Mesenchymal stem cell (in vitro differentiated cells and primary cell): ENCODE measurements around the gene NPHP1.
"Not testable (repeated sequence)": the region's sequence is repeated elsewhere in the genome, so short reads cannot be mapped to it uniquely, and the experiment has no call there.

Experiments used
- DNase-seq: peaks from one replicate; pipeline ENCODE4 v3.0.0-alpha.2; 2013
- H2AFZ ChIP-seq: one replicate; pipeline ENCODE4 v1.6.1; 2013; ENCODE audit warnings: low read depth, mild to moderate bottlenecking, control low read depth, inconsistent platforms, low read length, moderate library complexity
- H2AK5ac ChIP-seq: 2 replicates; pipeline ENCODE4 v1.6.1; 2013; ENCODE audit warnings: low read length, moderate library complexity, mild to moderate bottlenecking, inconsistent platforms; ENCODE audit not compliant: severe bottlenecking
- H2BK120ac ChIP-seq: one replicate; pipeline ENCODE4 v1.6.1; 2013; ENCODE audit warnings: low read depth, mild to moderate bottlenecking, inconsistent platforms, low read length, moderate library complexity
- H2BK12ac ChIP-seq, 2 experiments: one replicate each; pipeline ENCODE4 v1.6.1; 2013; ENCODE audit warnings: inconsistent platforms in 2 of 2, low read length in 2 of 2, mild to moderate bottlenecking in 2 of 2, moderate library complexity in 2 of 2, control low read depth in 1 of 2
- H2BK15ac ChIP-seq: one replicate; pipeline ENCODE4 v1.6.1; 2013; ENCODE audit warnings: mild to moderate bottlenecking, low read depth, inconsistent platforms; ENCODE audit not compliant: poor library complexity, severe bottlenecking
- H2BK5ac ChIP-seq: 2 replicates; pipeline ENCODE4 v1.6.1; 2013; ENCODE audit warnings: low read depth, mild to moderate bottlenecking, low read length, control low read depth, inconsistent platforms; ENCODE audit not compliant: poor library complexity, severe bottlenecking
- H3K14ac ChIP-seq, 2 experiments: one replicate each; pipeline ENCODE4 v1.6.1; 2013; ENCODE audit warnings: inconsistent platforms in 2 of 2, low read length in 2 of 2, control low read depth in 1 of 2, mild to moderate bottlenecking in 1 of 2, moderate library complexity in 1 of 2
- H3K18ac ChIP-seq, 2 experiments: one replicate each; pipeline ENCODE4 v1.6.1; 2013; ENCODE audit warnings: inconsistent platforms in 2 of 2, low read length in 2 of 2, control low read depth in 1 of 2, low read depth in 1 of 2, mild to moderate bottlenecking in 1 of 2
- H3K23ac ChIP-seq, 2 experiments: one replicate each; pipeline ENCODE4 v1.6.1; 2013; ENCODE audit warnings: inconsistent platforms in 2 of 2, low read length in 2 of 2, mild to moderate bottlenecking in 2 of 2, moderate library complexity in 2 of 2, control low read depth in 1 of 2
- H3K27ac ChIP-seq: 2 replicates; pipeline ENCODE4 v1.5.1; 2013; ENCODE audit warnings: mild to moderate bottlenecking, moderate library complexity, low read length, control low read depth, inconsistent platforms; ENCODE audit not compliant: poor library complexity, severe bottlenecking
- H3K27me3 ChIP-seq, 2 experiments: 2 replicates each; pipeline versions ENCODE4 v1.6.1 to v1.7.0; 2013; ENCODE audit warnings: low read length in 2 of 2, mild to moderate bottlenecking in 2 of 2, moderate library complexity in 2 of 2, control low read depth in 1 of 2, inconsistent platforms in 1 of 2; ENCODE audit not compliant: control insufficient read depth in 1 of 2, insufficient read depth in 1 of 2
- H3K36me3 ChIP-seq, 2 experiments: 2 replicates each; pipeline versions ENCODE4 v1.6.1 to v1.7.0; 2013; ENCODE audit warnings: low read length in 2 of 2, control low read depth in 1 of 2, inconsistent platforms in 1 of 2, low read depth in 1 of 2, mild to moderate bottlenecking in 1 of 2; ENCODE audit not compliant: insufficient read depth in 2 of 2, control insufficient read depth in 1 of 2
- H3K4ac ChIP-seq, 2 experiments: one replicate each; pipeline ENCODE4 v1.6.1; 2013; ENCODE audit warnings: inconsistent platforms in 2 of 2, low read length in 2 of 2, mild to moderate bottlenecking in 2 of 2, moderate library complexity in 2 of 2, control low read depth in 1 of 2, low read depth in 1 of 2
- H3K4me1 ChIP-seq: 2 replicates; pipeline ENCODE4 v1.6.1; 2013; ENCODE audit warnings: low read depth, low read length, control low read depth; ENCODE audit not compliant: control insufficient read depth, insufficient read depth
- H3K4me2 ChIP-seq: 2 replicates; pipeline ENCODE4 v1.6.1; 2013; ENCODE audit warnings: low read length, mild to moderate bottlenecking, inconsistent platforms; ENCODE audit not compliant: poor library complexity, severe bottlenecking
- H3K4me3 ChIP-seq, 2 experiments: 2 replicates each; pipeline versions ENCODE4 v1.5.1 to v1.7.0; 2013; ENCODE audit warnings: low read length in 2 of 2, mild to moderate bottlenecking in 2 of 2, control low read depth in 1 of 2, low read depth in 1 of 2; ENCODE audit not compliant: insufficient read depth in 1 of 2
- H3K79me1 ChIP-seq: replicated peaks from 2 replicates; pipeline ENCODE4 v1.6.1; 2013; ENCODE audit warnings: mild to moderate bottlenecking, control low read depth, low read length, inconsistent platforms; ENCODE audit not compliant: poor library complexity, severe bottlenecking
- H3K9ac ChIP-seq: 2 replicates; pipeline ENCODE4 v1.7.0; 2013; ENCODE audit warnings: mild to moderate bottlenecking, low read length, moderate library complexity
- H3K9me3 ChIP-seq: 2 replicates; pipeline ENCODE4 v1.7.0; 2013; ENCODE audit warnings: mild to moderate bottlenecking, low read length; ENCODE audit not compliant: control insufficient read depth
- H4K8ac ChIP-seq: one replicate; pipeline ENCODE4 v1.6.1; 2013; ENCODE audit warnings: inconsistent platforms, mild to moderate bottlenecking, low read length, moderate library complexity
- H4K91ac ChIP-seq: one replicate; pipeline ENCODE4 v1.6.1; 2013; ENCODE audit warnings: mild to moderate bottlenecking, low read length, inconsistent platforms
- WGBS: methylation state at CpG from one replicate; pipeline ENCODE4 v1.1.7; 2013; ENCODE audit warnings: mixed read lengths; 5-methylcytosine and 5-hydroxymethylcytosine counted together

Gene NPHP1

DNA sequence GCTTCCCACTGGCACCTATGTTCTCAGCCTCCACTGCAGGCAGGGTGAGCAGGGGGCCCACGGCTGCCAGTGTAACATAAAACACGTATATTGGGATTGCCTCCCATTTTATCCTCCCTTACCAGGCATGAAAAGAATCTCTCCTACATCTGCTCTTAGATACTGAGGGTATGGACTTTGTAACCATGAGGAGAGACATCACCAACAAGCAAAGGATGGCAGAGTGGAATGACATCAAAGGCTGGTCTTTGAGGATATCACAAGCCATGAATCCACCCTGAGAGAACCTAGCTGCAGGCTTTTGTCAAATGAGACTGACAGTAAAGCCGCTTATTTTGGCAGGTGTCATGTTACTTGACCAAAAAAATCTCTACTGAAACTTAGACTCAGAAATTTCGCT, 7.4 kb downstream of the NPHP1 start:
- no peak overlapping the region for H2BK12ac ChIP-seq
- no peak for DNase-seq
- no peak overlapping the region for H4K91ac ChIP-seq
- no peaks in the 10 kb centered on the region for H3K36me3 ChIP-seq
- H3K27me3 ChIP-seq, result no peaks in the 10 kb centered on the region
- no peak overlapping the region for H3K18ac ChIP-seq
- no peak overlapping the region for H2AK5ac ChIP-seq
- no peak overlapping the region for H3K14ac ChIP-seq
- H3K27ac ChIP-seq, result no peak overlapping the region
- H3K9me3 ChIP-seq, result no peaks in the 10 kb centered on the region
- H2BK5ac ChIP-seq, result no peak overlapping the region
- no peaks in the 10 kb centered on the region for H3K79me1 ChIP-seq
- H3K4me2 ChIP-seq, result no peak overlapping the region
- H2BK15ac ChIP-seq, result no peak overlapping the region
- no peak overlapping the region for H3K9ac ChIP-seq
- no peak overlapping the region for H2AFZ ChIP-seq
- no peak overlapping the region for H2BK120ac ChIP-seq
- H3K4ac ChIP-seq, result no peak overlapping the region
- no peak overlapping the region for H4K8ac ChIP-seq
- H3K4me3 ChIP-seq, result no peak overlapping the region
- WGBS, result 88% methylated on average over 2 of the region's 4 CpGs
- no peaks in the 10 kb centered on the region for H3K4me1 ChIP-seq
- H3K23ac ChIP-seq, result no peak overlapping the region

- H2BK12ac ChIP-seq, H3K27ac ChIP-seq, DNase-seq, H2BK120ac ChIP-seq, H3K9ac ChIP-seq, H4K91ac ChIP-seq, H3K4me2 ChIP-seq, H3K27me3 ChIP-seq, H2BK5ac ChIP-seq, H3K4ac ChIP-seq, H3K4me1 ChIP-seq, H4K8ac ChIP-seq, H3K14ac ChIP-seq, H2BK15ac ChIP-seq, H2AFZ ChIP-seq, H3K4me3 ChIP-seq, H2AK5ac ChIP-seq, H3K23ac ChIP-seq, H3K9me3 ChIP-seq, H3K79me1 ChIP-seq, H3K18ac ChIP-seq: not testable (repeated sequence)
- H3K36me3 ChIP-seq, result peaks cover 3 to 15% of the 10 kb centered on the region in 2 experiments
- WGBS, result 95% methylated on average over 19 of the region's 23 CpGs
These were observed 14.6 kb downstream of the NPHP1 start for GRCh38 chr2:110190169-110190568.

- Histone ChIP-seq H3K14ac (no peak overlapping the region), H3K18ac (no peak overlapping the region), H3K4ac (no peak overlapping the region), H2BK5ac (no peak overlapping the region), H3K9me3 (peaks cover 24% of the 10 kb centered on the region), H3K36me3 (peaks cover 0 to 7% of the 10 kb centered on the region in 2 experiments), H3K4me2 (no peak overlapping the region), H4K8ac (no peak overlapping the region), H4K91ac (no peak overlapping the region), H2BK120ac (no peak overlapping the region), H3K27ac (no peak overlapping the region), H2AK5ac (no peak overlapping the region), H2AFZ (no peak overlapping the region), H3K4me1 (no peaks in the 10 kb centered on the region), H3K9ac (no peak overlapping the region), H3K79me1 (no peaks in the 10 kb centered on the region), H3K23ac (no peak overlapping the region), H3K27me3 (no peaks in the 10 kb centered on the region), H2BK12ac (no peak overlapping the region), H2BK15ac (no peak overlapping the region), H3K4me3 (no peak overlapping the region)
- 97% methylated on average over 2 of the region's 2 CpGs for WGBS
- no peak for DNase-seq
These were observed 22.4 kb downstream of the NPHP1 start for GRCh38 chr2:110182449-110182848.

- H2BK15ac ChIP-seq, result no peak overlapping the region
- H3K9me3 ChIP-seq, result peaks cover 15% of the 10 kb centered on the region
- no peak overlapping the region for H3K9ac ChIP-seq
- H3K18ac ChIP-seq, result no peak overlapping the region
- H3K27me3 ChIP-seq, result no peaks in the 10 kb centered on the region
- H3K23ac ChIP-seq, result no peak overlapping the region
- DNase-seq, result no peak
- H2AK5ac ChIP-seq, result no peak overlapping the region
- H2BK5ac ChIP-seq, result no peak overlapping the region
- H3K4ac ChIP-seq, result no peak overlapping the region
- no peak overlapping the region for H3K14ac ChIP-seq
- no peaks in the 10 kb centered on the region for H3K79me1 ChIP-seq
- no peak overlapping the region for H2BK12ac ChIP-seq
- no peak overlapping the region for H3K27ac ChIP-seq
- H2AFZ ChIP-seq, result no peak overlapping the region
- no peak overlapping the region for H4K91ac ChIP-seq
- no peak overlapping the region for H3K4me2 ChIP-seq
- no peak overlapping the region for H3K4me3 ChIP-seq
- H2BK120ac ChIP-seq, result no peak overlapping the region
- no peak overlapping the region for H4K8ac ChIP-seq
- no peaks in the 10 kb centered on the region for H3K4me1 ChIP-seq
- H3K36me3 ChIP-seq, result peaks cover 0 to 3% of the 10 kb centered on the region in 2 experiments
These were observed 24.8 kb downstream of the NPHP1 start for GRCh38 chr2:110180036-110180435.
